GM12864 (cell line): ENCODE measurements around the gene SLC35B2.

ENCODE experiments used
- DNase-seq: peaks from one replicate; pipeline ENCODE4 v3.0.0-alpha.2; 2011; ENCODE audit warnings: low read depth
- H3K4me3 ChIP-seq: 2 replicates; pipeline ENCODE4 v1.5.1; 2011; ENCODE audit warnings: mild to moderate bottlenecking, low read depth, low read length, control low read depth
- TF ChIP-seq, protein P1 (sequence below): IDR thresholded peaks from 2 replicates; pipeline ENCODE4 v1.5.1; 2011; ENCODE audit warnings: low read depth, mild to moderate bottlenecking, moderate library complexity, low read length, control low read depth, inconsistent platforms; ENCODE audit errors: missing control alignments

SLC35B2 gene, protein sequence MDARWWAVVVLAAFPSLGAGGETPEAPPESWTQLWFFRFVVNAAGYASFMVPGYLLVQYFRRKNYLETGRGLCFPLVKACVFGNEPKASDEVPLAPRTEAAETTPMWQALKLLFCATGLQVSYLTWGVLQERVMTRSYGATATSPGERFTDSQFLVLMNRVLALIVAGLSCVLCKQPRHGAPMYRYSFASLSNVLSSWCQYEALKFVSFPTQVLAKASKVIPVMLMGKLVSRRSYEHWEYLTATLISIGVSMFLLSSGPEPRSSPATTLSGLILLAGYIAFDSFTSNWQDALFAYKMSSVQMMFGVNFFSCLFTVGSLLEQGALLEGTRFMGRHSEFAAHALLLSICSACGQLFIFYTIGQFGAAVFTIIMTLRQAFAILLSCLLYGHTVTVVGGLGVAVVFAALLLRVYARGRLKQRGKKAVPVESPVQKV

DNA sequence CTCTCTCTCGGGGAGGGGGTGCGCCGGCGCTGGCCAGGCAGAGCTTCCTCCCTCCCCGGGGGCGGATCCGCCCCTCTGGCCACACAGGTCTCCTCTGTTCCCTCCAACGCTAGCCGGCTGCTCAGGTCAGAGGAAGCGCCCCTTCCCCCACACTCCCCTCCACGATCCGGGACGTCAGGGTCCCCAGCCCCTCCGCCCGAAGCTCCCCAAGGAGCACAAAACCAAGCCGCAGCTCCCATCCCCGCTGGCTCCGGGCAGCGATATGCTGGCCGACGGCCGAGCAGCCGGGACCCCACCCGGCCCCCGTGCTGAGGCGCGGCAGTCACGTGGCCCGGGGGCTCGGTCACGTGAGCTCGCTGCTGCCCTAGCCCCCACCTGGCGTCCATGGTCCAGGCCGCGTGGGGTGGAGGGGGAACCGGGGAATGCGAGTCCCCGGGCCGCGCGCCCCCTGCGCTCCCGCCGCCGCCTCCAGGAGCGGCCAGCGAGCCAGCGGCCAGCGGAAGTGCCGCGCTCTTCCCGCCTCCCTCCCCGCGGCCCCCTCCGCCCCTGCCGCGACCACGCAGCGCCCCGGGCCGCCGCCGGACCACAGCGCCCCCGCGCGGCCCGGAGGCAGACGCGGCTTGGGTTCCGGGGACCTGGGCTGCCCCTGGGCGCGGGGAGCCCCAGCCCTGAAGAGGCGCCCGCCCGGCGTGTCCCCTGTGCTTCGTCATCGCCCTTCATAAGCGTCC is at the start of gene SLC35B2:
SLC35B2 (minus strand) TSS at position 504 of the 728 bp plus-strand sequence; CDS start at position 386, 118 bp downstream.
- H3K4me3 ChIP-seq, result peak within 1 kb of the TSS; percentile 87
- TF ChIP-seq, protein P1, sequence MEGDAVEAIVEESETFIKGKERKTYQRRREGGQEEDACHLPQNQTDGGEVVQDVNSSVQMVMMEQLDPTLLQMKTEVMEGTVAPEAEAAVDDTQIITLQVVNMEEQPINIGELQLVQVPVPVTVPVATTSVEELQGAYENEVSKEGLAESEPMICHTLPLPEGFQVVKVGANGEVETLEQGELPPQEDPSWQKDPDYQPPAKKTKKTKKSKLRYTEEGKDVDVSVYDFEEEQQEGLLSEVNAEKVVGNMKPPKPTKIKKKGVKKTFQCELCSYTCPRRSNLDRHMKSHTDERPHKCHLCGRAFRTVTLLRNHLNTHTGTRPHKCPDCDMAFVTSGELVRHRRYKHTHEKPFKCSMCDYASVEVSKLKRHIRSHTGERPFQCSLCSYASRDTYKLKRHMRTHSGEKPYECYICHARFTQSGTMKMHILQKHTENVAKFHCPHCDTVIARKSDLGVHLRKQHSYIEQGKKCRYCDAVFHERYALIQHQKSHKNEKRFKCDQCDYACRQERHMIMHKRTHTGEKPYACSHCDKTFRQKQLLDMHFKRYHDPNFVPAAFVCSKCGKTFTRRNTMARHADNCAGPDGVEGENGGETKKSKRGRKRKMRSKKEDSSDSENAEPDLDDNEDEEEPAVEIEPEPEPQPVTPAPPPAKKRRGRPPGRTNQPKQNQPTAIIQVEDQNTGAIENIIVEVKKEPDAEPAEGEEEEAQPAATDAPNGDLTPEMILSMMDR, result peak; percentile 60
- no peak for DNase-seq

DNA sequence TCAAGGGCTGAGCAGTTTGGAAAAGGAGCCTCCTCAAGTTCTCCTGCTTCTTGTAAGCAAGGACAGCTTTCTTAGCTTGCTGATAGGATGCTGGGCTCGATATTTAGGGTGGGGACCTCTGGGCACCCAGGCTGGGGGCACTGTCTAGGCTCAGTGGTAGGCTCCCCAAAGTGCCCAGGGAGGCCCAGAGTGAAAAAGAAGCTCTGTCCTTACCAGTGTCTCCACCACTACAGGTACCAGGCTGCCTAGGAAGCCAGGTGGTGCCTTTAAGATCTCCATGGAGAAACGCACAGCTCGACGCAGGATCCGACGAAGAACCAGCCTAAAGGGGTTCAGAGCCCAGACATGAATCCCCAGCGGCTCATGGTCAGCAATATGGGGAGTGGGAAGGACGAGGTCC is 49.4 kb upstream of the SLC35B2 start:
- H3K4me3 ChIP-seq, result no peak overlapping the region
- TF ChIP-seq, protein P1, result no peak
- no peak for DNase-seq

DNA sequence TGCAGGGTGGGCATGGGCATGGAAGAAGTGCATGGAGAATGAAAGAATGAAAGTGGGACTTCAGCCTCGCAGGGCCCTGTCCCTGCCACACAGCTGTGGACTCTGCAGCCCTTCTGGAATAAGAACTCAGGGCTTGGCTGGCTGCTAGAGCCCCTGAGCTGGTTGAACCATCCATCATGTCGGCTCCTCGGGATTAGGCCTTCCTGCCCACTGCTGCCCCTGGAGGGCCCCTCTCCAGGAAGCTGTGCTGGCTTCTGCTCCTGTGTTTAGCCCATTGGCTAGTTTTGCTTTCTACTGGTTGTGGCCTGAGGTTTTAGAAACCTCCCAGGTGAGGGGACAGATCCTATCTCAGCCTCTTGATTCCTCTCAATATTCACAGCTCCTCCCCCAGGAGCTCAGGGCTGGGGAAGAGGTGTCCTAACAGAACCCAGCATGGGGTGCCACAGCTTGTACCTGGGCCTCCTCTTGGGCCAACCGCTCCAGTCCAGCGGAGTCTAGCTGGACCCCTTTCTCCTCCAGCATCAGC is 47.9 kb upstream of the SLC35B2 start:
- no peak for DNase-seq
- H3K4me3 ChIP-seq, result no peak overlapping the region
- TF ChIP-seq, protein P1, result no peak

DNA sequence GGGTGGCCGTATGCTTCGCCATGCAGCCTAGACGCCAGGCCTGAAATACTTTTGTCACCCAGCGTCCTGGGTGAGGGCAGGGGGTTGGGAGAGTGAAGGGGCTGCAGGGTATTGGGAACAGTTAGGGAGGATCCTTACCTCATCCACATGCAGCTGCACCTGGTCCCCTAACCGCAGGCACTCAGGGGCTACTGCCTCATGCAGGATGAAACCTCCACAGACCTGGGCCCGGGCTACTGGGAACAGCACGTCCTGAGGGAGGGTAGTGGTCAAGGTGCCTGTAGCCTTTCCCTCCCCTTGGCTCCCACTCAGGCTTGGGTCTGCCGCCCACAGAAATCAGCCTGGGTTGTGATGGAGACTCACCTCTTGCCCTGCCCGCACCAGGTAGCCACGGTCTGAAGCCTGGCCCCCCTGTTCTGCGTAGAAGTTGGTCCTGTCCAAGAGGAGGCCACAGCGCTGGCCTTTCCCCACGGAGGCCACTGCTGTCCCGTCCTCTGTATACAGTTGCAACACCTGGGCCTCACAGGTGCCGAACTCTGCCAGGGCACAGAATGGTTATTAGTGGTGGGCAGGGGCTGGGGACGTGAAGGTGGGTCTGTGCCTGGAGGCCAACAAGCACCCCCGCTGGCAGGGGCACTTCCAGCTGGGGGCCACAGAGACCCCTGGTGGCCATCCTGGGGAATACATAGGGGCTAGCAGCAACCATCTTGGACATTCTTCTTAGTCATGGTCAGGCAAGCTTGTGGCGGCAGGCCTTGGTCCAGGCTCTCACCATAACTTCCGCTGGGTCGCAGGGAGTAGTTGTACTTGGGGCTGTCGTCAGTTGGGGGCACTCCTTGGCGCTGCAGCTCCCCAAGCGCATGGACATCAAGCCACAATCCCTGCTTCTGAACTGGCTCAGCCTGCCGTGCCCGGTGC is 47.2 kb upstream of the SLC35B2 start:
- TF ChIP-seq, protein P1, result peak; percentile 86
- no peak overlapping the region for H3K4me3 ChIP-seq
- DNase-seq, result peak; percentile 7

DNA sequence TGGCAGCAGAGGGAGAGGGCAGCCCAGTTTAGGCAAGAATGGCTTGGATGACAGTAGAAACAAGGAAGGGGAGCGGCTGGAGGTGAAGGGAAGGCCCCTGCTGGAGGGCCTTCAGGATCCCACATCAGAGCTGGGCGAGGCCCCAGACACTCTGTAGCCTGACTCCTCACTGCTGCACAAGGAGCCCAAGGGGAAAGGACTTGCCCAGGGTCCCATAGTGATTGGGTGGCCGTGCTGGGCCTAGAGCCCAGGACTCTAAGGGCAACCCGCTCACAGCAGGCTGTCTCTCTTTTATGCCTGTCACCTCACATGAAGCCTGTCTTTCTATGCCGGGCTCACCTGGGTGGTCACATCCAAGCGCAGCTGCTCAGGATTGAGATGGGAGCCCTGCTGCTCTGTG is 46.5 kb upstream of the SLC35B2 start:
- TF ChIP-seq, protein P1, result no peak
- DNase-seq, result no peak
- H3K4me3 ChIP-seq, result no peak overlapping the region

DNA sequence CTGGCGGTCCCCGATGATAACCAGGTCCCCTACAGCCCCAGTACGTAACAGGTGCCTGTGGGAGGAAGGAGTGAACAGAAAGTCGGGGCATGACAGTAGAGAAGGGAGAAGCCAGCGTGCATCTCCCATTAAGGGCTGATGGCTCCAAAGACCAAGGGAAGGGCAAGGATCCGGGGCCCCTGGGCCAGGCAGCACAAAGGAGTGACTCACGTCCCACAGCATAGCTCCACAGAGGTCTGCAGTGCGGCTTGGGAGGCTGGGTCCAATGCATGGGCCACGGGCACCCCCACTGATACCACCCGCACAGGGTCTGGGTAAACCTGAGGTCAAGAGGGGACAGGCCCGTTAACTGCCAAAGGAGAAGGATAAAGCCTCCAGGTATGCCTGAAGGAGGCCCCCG is 45.5 kb upstream of the SLC35B2 start:
- no peak for DNase-seq
- TF ChIP-seq, protein P1, result no peak
- H3K4me3 ChIP-seq, result no peak overlapping the region
